ENCODE results near the gene ZBP1.

ZBP1 gene

GRCh38 chr20:57557926-57558613 lies 62.2 kb downstream of the ZBP1 start:
- no peak overlapping the region for H2BK15ac ChIP-seq (ENCODE audit: low read depth, poor library complexity, severe bottlenecking)
- 86% methylated on average over 9 of the region's 9 CpGs for WGBS

GRCh38 chr20:57556980-57557274 lies 63.3 kb downstream of the ZBP1 start:
- WGBS = 88% methylated on average over 3 of the region's 3 CpGs

More at GRCh38 chr20:57557926-57558613, 62.2 kb downstream of the ZBP1 start:
- Histone ChIP-seq H4K91ac (ENCODE audit: low read length) (no peak overlapping the region), H3K14ac (ENCODE audit: low read length in 2 of 2) (no peak overlapping the region), H2BK5ac (ENCODE audit: low read depth, low read length, poor library complexity, severe bottlenecking) (no peak overlapping the region), H3K9me3 (ENCODE audit: control insufficient read depth, low read length) (no peaks in the 10 kb centered on the region), H3K18ac (ENCODE audit: low read depth in 1 of 2, low read length in 2 of 2) (no peak overlapping the region), H2AK5ac (ENCODE audit: low read length, severe bottlenecking) (no peak overlapping the region), H4K8ac (ENCODE audit: low read length) (no peak overlapping the region), H3K27ac (ENCODE audit: low read length, poor library complexity, severe bottlenecking) (no peak overlapping the region), H3K4me3 (ENCODE audit: insufficient read depth in 1 of 2, low read depth in 1 of 2, low read length in 2 of 2) (no peak overlapping the region), H2AFZ (ENCODE audit: low read depth, low read length) (no peak overlapping the region), H3K36me3 (ENCODE audit: control insufficient read depth in 1 of 2, insufficient read depth in 2 of 2, low read depth in 1 of 2, low read length in 2 of 2) (no peaks in the 10 kb centered on the region), H2BK120ac (ENCODE audit: low read depth, low read length) (no peak overlapping the region), H3K27me3 (ENCODE audit: control insufficient read depth in 1 of 2, insufficient read depth in 1 of 2, low read length in 2 of 2) (peaks cover 20 to 85% of the 10 kb centered on the region in 2 experiments), H3K4ac (ENCODE audit: low read depth in 1 of 2, low read length in 2 of 2) (no peak overlapping the region), H3K79me1 (replicated peaks; ENCODE audit: low read length, poor library complexity, severe bottlenecking) (no peaks in the 10 kb centered on the region), H3K9ac (ENCODE audit: low read length) (no peak overlapping the region), H2BK12ac (ENCODE audit: low read length in 2 of 2) (no peak overlapping the region), H3K23ac (ENCODE audit: low read length in 2 of 2) (no peak overlapping the region), H3K4me1 (ENCODE audit: control insufficient read depth, insufficient read depth, low read depth, low read length) (peaks cover 10% of the 10 kb centered on the region), H3K4me2 (ENCODE audit: low read length, poor library complexity, severe bottlenecking) (no peak overlapping the region)
- no peak for DNase-seq

DNA sequence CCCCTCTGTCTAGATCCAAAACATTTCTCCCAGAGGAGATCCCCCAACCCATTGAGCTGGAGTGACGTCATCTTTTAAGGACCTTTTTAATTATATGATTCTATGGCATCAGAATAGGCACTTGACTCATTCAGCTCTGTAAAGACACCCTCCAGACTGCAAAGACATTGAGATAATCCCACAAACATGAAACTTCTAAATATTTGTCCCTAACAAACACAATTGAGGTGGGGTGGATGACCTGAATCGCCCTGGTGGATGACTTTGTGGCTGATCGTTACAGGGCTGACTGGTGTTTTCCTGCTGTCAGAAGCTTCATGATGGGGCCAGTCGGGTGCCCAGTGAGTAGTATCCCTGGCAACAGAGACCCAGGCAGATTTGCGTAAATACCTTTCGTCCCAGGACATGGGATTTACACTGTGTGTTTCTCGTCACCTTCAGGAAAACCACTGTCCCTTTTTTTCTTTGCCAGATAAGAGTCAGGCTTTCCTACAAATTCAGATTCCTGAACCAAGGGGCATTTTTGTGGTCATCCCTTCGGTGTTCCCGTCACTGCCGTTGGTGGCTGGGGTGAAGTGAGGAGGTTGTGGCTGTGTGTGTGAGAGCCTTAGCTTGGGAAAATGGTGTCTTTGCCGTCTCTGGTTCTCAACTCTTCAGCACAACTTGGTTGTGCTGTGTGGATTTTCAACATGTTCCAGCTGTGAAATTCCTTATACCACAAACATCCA lies 64.6 kb downstream of the ZBP1 start:
- H3K23ac ChIP-seq (ENCODE audit: low read length in 2 of 2) = no peak overlapping the region
- no peaks in the 10 kb centered on the region for H3K36me3 ChIP-seq (ENCODE audit: control insufficient read depth in 1 of 2, insufficient read depth in 2 of 2, low read depth in 1 of 2, low read length in 2 of 2)
- H4K8ac ChIP-seq (ENCODE audit: low read length) = no peak overlapping the region
- WGBS = 78% methylated on average over 11 of the region's 11 CpGs
- H3K27me3 ChIP-seq (ENCODE audit: control insufficient read depth in 1 of 2, insufficient read depth in 1 of 2, low read length in 2 of 2) = peaks cover 20 to 95% of the 10 kb centered on the region in 2 experiments
- H2AK5ac ChIP-seq (ENCODE audit: low read length, severe bottlenecking) = no peak overlapping the region
- DNase-seq = no peak
- no peak overlapping the region for H3K4ac ChIP-seq (ENCODE audit: low read depth in 1 of 2, low read length in 2 of 2)
- peaks cover 6% of the 10 kb centered on the region for H3K4me1 ChIP-seq (ENCODE audit: control insufficient read depth, insufficient read depth, low read depth, low read length)
- H3K4me3 ChIP-seq (ENCODE audit: insufficient read depth in 1 of 2, low read depth in 1 of 2, low read length in 2 of 2) = no peak overlapping the region
- no peak overlapping the region for H4K91ac ChIP-seq (ENCODE audit: low read length)
- H3K27ac ChIP-seq (ENCODE audit: low read length, poor library complexity, severe bottlenecking) = no peak overlapping the region
- H3K4me2 ChIP-seq (ENCODE audit: low read length, poor library complexity, severe bottlenecking) = no peak overlapping the region
- no peak overlapping the region for H2BK15ac ChIP-seq (ENCODE audit: low read depth, poor library complexity, severe bottlenecking)
- H3K9me3 ChIP-seq (ENCODE audit: control insufficient read depth, low read length) = no peaks in the 10 kb centered on the region
- no peaks in the 10 kb centered on the region for H3K79me1 ChIP-seq (replicated peaks; ENCODE audit: low read length, poor library complexity, severe bottlenecking)
- no peak overlapping the region for H2BK5ac ChIP-seq (ENCODE audit: low read depth, low read length, poor library complexity, severe bottlenecking)
- no peak overlapping the region for H2BK12ac ChIP-seq (ENCODE audit: low read length in 2 of 2)
- H3K9ac ChIP-seq (ENCODE audit: low read length) = no peak overlapping the region
- H3K14ac ChIP-seq (ENCODE audit: low read length in 2 of 2) = no peak overlapping the region
- no peak overlapping the region for H2BK120ac ChIP-seq (ENCODE audit: low read depth, low read length)
- no peak overlapping the region for H2AFZ ChIP-seq (ENCODE audit: low read depth, low read length)
- H3K18ac ChIP-seq (ENCODE audit: low read depth in 1 of 2, low read length in 2 of 2) = no peak overlapping the region

More at GRCh38 chr20:57556980-57557274, 63.3 kb downstream of the ZBP1 start:
- no peak overlapping the region for H3K4ac ChIP-seq (ENCODE audit: low read depth in 1 of 2, low read length in 2 of 2)
- H3K27ac ChIP-seq (ENCODE audit: low read length, poor library complexity, severe bottlenecking) = no peak overlapping the region
- peaks cover 20 to 94% of the 10 kb centered on the region in 2 experiments for H3K27me3 ChIP-seq (ENCODE audit: control insufficient read depth in 1 of 2, insufficient read depth in 1 of 2, low read length in 2 of 2)
- no peak overlapping the region for H4K8ac ChIP-seq (ENCODE audit: low read length)
- H2AK5ac ChIP-seq (ENCODE audit: low read length, severe bottlenecking) = no peak overlapping the region
- no peak overlapping the region for H3K14ac ChIP-seq (ENCODE audit: low read length in 2 of 2)
- H2BK5ac ChIP-seq (ENCODE audit: low read depth, low read length, poor library complexity, severe bottlenecking) = no peak overlapping the region
- H3K4me1 ChIP-seq (ENCODE audit: control insufficient read depth, insufficient read depth, low read depth, low read length) = peaks cover 10% of the 10 kb centered on the region
- no peak overlapping the region for H2AFZ ChIP-seq (ENCODE audit: low read depth, low read length)
- no peak overlapping the region for H2BK12ac ChIP-seq (ENCODE audit: low read length in 2 of 2)
- H3K18ac ChIP-seq (ENCODE audit: low read depth in 1 of 2, low read length in 2 of 2) = no peak overlapping the region
- H2BK15ac ChIP-seq (ENCODE audit: low read depth, poor library complexity, severe bottlenecking) = no peak overlapping the region
- H3K4me3 ChIP-seq (ENCODE audit: insufficient read depth in 1 of 2, low read depth in 1 of 2, low read length in 2 of 2) = no peak overlapping the region
- no peaks in the 10 kb centered on the region for H3K36me3 ChIP-seq (ENCODE audit: control insufficient read depth in 1 of 2, insufficient read depth in 2 of 2, low read depth in 1 of 2, low read length in 2 of 2)
- H3K79me1 ChIP-seq (replicated peaks; ENCODE audit: low read length, poor library complexity, severe bottlenecking) = no peaks in the 10 kb centered on the region
- no peak overlapping the region for H2BK120ac ChIP-seq (ENCODE audit: low read depth, low read length)
- H3K9ac ChIP-seq (ENCODE audit: low read length) = no peak overlapping the region
- no peak for DNase-seq
- H3K23ac ChIP-seq (ENCODE audit: low read length in 2 of 2) = no peak overlapping the region
- H3K4me2 ChIP-seq (ENCODE audit: low read length, poor library complexity, severe bottlenecking) = no peak overlapping the region
- no peak overlapping the region for H4K91ac ChIP-seq (ENCODE audit: low read length)
- no peaks in the 10 kb centered on the region for H3K9me3 ChIP-seq (ENCODE audit: control insufficient read depth, low read length)

All from mesenchymal stem cell (in vitro differentiated cells and primary cell).